Esophagus muscularis mucosa (tissue), 3 donors: Measurements from ENCODE around the gene EPHA6.

Experiments
- POLR2A ChIP-seq: fragments of 450-650 bp; IDR thresholded peaks from one replicate; pipeline ENCODE4 v1.6.1; 2017; ENCODE audit warnings: antibody characterized with exemption, moderate library complexity, mild to moderate bottlenecking, low read depth
- TF ChIP-seq, protein P1 (sequence below), 3 experiments: fragments of 200-600 bp in 2 of 3; fragments of 450-650 bp in 1 of 3; sonication (generic) in 2 of 3; IDR thresholded peaks; one replicate each; pipeline ENCODE4 v1.5.1; 2017 to 2019; ENCODE audit warnings: antibody characterized with exemption in 3 of 3, mild to moderate bottlenecking in 2 of 3, moderate library complexity in 1 of 3

DNA sequence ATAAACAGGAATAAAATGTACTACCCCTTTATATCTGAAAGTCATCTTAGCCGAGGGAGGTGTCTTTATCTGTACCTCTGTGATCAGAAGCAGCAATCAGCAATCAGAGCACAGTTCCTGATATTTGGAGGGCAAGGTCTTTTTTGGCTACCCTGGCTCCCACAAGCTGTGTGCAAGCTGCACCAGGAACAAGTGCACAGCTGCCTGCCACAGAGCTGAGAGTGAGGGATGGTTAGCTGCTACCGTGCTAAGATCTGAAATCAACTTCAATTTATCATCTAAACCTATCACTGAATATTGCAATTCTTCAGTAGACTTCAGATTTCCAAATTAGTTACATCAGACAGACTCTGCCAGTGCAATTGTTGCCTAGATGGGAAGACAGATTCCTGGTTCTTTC lies 545.6 kb downstream of the EPHA6 start:
- TF ChIP-seq, protein P1, sequence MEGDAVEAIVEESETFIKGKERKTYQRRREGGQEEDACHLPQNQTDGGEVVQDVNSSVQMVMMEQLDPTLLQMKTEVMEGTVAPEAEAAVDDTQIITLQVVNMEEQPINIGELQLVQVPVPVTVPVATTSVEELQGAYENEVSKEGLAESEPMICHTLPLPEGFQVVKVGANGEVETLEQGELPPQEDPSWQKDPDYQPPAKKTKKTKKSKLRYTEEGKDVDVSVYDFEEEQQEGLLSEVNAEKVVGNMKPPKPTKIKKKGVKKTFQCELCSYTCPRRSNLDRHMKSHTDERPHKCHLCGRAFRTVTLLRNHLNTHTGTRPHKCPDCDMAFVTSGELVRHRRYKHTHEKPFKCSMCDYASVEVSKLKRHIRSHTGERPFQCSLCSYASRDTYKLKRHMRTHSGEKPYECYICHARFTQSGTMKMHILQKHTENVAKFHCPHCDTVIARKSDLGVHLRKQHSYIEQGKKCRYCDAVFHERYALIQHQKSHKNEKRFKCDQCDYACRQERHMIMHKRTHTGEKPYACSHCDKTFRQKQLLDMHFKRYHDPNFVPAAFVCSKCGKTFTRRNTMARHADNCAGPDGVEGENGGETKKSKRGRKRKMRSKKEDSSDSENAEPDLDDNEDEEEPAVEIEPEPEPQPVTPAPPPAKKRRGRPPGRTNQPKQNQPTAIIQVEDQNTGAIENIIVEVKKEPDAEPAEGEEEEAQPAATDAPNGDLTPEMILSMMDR (IDR thresholded peaks at IDR 0.05), result no peak
- TF ChIP-seq POLR2A, result no peak
